COLO668 (cell line): ENCODE data around the gene AMFR.

Experiments used
- DNase-seq: peaks from one replicate; lab custom pipeline; 2025; ENCODE audit not compliant: unreplicated experiment; lab: John Stamatoyannopoulos, UW

Gene AMFR

DNA sequence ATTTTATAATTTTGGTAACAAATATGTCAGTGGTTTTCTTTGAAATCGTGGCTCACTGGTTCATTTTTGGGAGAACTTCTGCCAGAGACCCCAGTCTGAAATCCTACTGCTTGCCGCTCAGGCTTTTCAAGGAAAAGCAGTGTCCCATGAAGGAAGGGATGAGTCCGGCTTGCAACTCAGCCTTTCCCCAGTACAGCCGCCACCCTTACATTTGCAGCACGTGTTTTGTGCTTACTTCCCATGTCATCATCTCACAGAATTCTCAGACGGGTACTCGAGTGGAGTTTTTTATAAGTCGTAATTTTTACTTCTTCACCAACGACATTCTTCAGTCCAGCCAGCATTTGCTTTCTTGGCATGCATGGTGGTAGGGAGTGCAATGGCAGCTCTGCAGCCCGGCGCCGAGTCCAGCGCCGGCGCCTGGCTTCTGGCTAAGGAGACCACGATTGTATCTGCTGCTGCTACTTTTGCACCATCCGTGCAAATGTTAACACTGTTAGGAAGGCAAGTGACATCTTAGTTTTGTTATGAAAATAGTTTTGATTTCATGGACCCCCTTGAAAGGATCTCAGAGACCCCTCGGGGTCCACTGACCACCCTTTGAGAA, 111.0 kb downstream of the AMFR start:
- no peak for DNase-seq

GRCh38 chr16:56312556-56312955, 112.8 kb downstream of the AMFR start:
- DNase-seq: no peak

DNA sequence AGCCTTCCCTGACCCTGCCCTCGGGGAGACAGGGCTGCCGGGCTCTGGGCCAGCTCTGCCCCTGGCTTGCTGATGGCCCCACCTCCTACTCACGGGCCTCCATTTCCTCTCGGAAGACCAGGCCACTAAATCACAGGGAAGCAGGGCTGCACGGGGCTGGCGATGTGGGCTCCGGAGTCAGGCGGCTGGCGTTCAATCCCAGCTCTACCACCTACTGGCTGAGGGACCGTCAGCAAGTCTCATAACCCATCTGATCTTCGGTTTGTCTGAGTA, 113.4 kb downstream of the AMFR start:
- DNase-seq: no peak
